ENCODE measurements around the gene IFNA4. TPM values are rescaled to one million over a fixed set of nuclear protein-coding genes. Genes with fewer than 3 reads are reported as not detected.
"Not testable (repeated sequence)": the region's sequence is repeated elsewhere in the genome, so short reads cannot be mapped to it uniquely, and the experiment has no call there.

IFNA4 gene
- total and polyA plus RNA-seq, 2 of the 8 experiments (the other 6 are each of a cell fraction or from before 2014, with no cell fraction given): not detected

DNA sequence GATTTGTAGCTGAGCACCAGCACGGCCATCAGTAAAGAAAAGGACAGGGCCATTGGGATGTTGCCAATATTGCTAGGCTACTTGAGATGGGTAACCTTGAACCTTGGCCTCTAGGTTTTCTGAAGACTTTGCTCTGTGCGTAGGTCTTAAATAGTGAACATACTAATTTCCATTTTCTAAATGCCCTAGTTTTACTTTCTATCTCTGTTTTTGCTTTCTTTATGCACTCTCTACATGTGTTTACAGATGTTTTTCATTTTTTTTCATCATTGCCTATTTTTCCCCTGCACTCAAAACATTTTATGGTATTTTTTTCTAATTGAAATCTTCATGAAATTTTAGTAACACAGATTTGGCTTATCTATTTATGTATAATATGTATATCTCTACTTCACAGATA lies 20.8 kb downstream of the IFNA4 start, which contains the start of gene IFNA21:
TSS of gene IFNA21 (minus strand) at position 101 of the 400 bp plus-strand sequence. CDS start at position 53, 48 bp downstream.
- H4K5ac ChIP-seq (ENCODE audit: insufficient read length, low read depth, low read length); H4K8ac ChIP-seq (ENCODE audit: extremely low read depth, insufficient read depth, low read length); CTCF ChIA-PET (ENCODE audit: partially characterized antibody); H2BK20ac ChIP-seq (ENCODE audit: low read length); POLR2A ChIA-PET (ENCODE audit: partially characterized antibody); FAIRE-seq; H3K4ac ChIP-seq (replicated peaks; ENCODE audit: insufficient read length, low read depth, low read length); H3K4me3 ChIP-seq (ENCODE audit: extremely low read depth in 1 of 4, insufficient read depth in 2 of 4, low read depth in 3 of 4, low read length in 4 of 4); DNase-seq (ENCODE audit: low read depth in 1 of 2, low spot score in 2 of 2); H3K9ac ChIP-seq (replicated peaks in 1 of 4; ENCODE audit: extremely low read depth in 1 of 4, low read depth in 3 of 4, low read length in 3 of 4); H2BK120ac ChIP-seq (replicated peaks; ENCODE audit: low read depth, low read length); H3K79me1 ChIP-seq (ENCODE audit: low read depth, low read length); H3K27me3 ChIP-seq (replicated peaks in 1 of 4; ENCODE audit: control insufficient read depth in 3 of 4, extremely low read depth in 1 of 4, insufficient read depth in 3 of 4, low read length in 3 of 4); H3K56ac ChIP-seq (replicated peaks; ENCODE audit: insufficient read length, low read depth, low read length); H2BK15ac ChIP-seq (ENCODE audit: low read length); H2BK5ac ChIP-seq (ENCODE audit: low read depth, low read length); H2AK5ac ChIP-seq (ENCODE audit: low read depth, low read length); H4K20me1 ChIP-seq (replicated peaks in 1 of 2; ENCODE audit: control insufficient read depth in 1 of 2, insufficient read depth in 2 of 2, low read length in 2 of 2); H2BK12ac ChIP-seq (ENCODE audit: low read depth, low read length); H3K23ac ChIP-seq (ENCODE audit: insufficient read length); H3K27ac ChIP-seq (ENCODE audit: low read depth, low read length); H4K91ac ChIP-seq (replicated peaks; ENCODE audit: insufficient read length, low read length); H3K36me3 ChIP-seq (ENCODE audit: control insufficient read depth in 2 of 4, insufficient read depth in 4 of 4, low read length in 3 of 4); H3K14ac ChIP-seq (ENCODE audit: insufficient read length); H2AFZ ChIP-seq (ENCODE audit: low read length); H3K18ac ChIP-seq (ENCODE audit: extremely low read depth, low read length); H3K4me2 ChIP-seq (ENCODE audit: insufficient read depth in 1 of 2, low read depth in 2 of 2, low read length in 2 of 2); H3K9me3 ChIP-seq (ENCODE audit: insufficient read depth in 2 of 2, low read depth in 1 of 2, low read length in 1 of 2); H3K23me2 ChIP-seq (ENCODE audit: low read depth, low read length); H3K79me2 ChIP-seq (ENCODE audit: control insufficient read depth in 1 of 2, insufficient read depth in 2 of 2, low read length in 2 of 2); H3K4me1 ChIP-seq (replicated peaks in 1 of 4; ENCODE audit: control insufficient read depth in 3 of 4, insufficient read depth in 4 of 4, low read length in 3 of 4): not testable (repeated sequence)
- WGBS, 2 experiments (ENCODE audit: extremely low coverage in 1 of 2, insufficient coverage in 1 of 2, insufficient read length in 1 of 2, insufficient replicate concordance in 2 of 2, low coverage in 1 of 2, low lambda C conversion rate in 2 of 2, missing lambda C conversion rate in 1 of 2): 87% methylated on average over 2 of the region's 2 CpGs; no CpG with 5 or more reads in 1 of the 2 experiments
